H1 (cell line): ENCODE results near the gene TLE1. TPM values are rescaled to one million over a fixed set of nuclear protein-coding genes. Genes with fewer than 3 reads are reported as not detected.

Experiments used
- CTCF ChIA-PET: fragments of 300-600 bp; sonication (Branson Sonifier 250); formaldehyde crosslinking; loops from one replicate; lab custom pipeline; 2021; ENCODE audit not compliant: partially characterized antibody; lab: Charles Lee
- POLR2A ChIA-PET: fragments of 300-600 bp; sonication (Branson Sonifier 250); formaldehyde crosslinking; loops from one replicate; lab custom pipeline; 2021; ENCODE audit warnings: inconsistent platforms; ENCODE audit not compliant: partially characterized antibody; lab: Charles Lee
- DNase-seq, 2 experiments: peaks; one replicate each; pipeline versions ENCODE4 v3.0.0 to v3.0.0-alpha.2; 2010 to 2022; ENCODE audit warnings: low spot score in 2 of 2, low read depth in 1 of 2, mixed read lengths in 1 of 2
- FAIRE-seq: peaks from 2 replicates; lab custom pipeline; 2011; peaks lifted over from hg19 to GRCh38; lab: Jason Lieb, UNC
- H2AFZ ChIP-seq: 2 replicates; pipeline ENCODE4 v1.8.1; 2012; ENCODE audit warnings: low read length, inconsistent platforms
- H2AK5ac ChIP-seq: 2 replicates; pipeline ENCODE4 v1.6.1; 2013; ENCODE audit warnings: low read depth, low read length
- H2BK120ac ChIP-seq: replicated peaks from 2 replicates; pipeline ENCODE3; 2013; ENCODE audit warnings: low read depth, low read length, inconsistent platforms
- H2BK12ac ChIP-seq: 2 replicates; pipeline ENCODE4 v1.6.1; 2013; ENCODE audit warnings: low read depth, low read length
- H2BK15ac ChIP-seq: 2 replicates; pipeline ENCODE4 v1.6.1; 2013; ENCODE audit warnings: low read length
- H2BK20ac ChIP-seq: 2 replicates; pipeline ENCODE4 v1.6.1; 2013; ENCODE audit warnings: low read length
- H2BK5ac ChIP-seq: 2 replicates; pipeline ENCODE4 v1.6.1; 2013; ENCODE audit warnings: low read depth, low read length
- H3K14ac ChIP-seq: 2 replicates; pipeline ENCODE4 v1.6.1; 2013; ENCODE audit warnings: inconsistent platforms; ENCODE audit not compliant: insufficient read length
- H3K18ac ChIP-seq: 2 replicates; pipeline ENCODE4 v1.6.1; 2013; ENCODE audit warnings: low read length; ENCODE audit errors: extremely low read depth
- H3K23ac ChIP-seq: 2 replicates; pipeline ENCODE4 v1.6.1; 2013; ENCODE audit warnings: inconsistent platforms; ENCODE audit not compliant: insufficient read length
- H3K23me2 ChIP-seq: 2 replicates; pipeline ENCODE4 v1.6.1; 2013; ENCODE audit warnings: low read depth, low read length
- H3K27ac ChIP-seq: 2 replicates; pipeline ENCODE4 v1.6.1; 2011; ENCODE audit warnings: low read depth, low read length, inconsistent platforms
- H3K27me3 ChIP-seq, 4 experiments: replicated peaks in 1 of 4; 1 replicate in 1 of 4; 2 replicates in 3 of 4; pipeline versions ENCODE4 v1.6.1 to v1.8.1; 2011 to 2013; ENCODE audit warnings: low read length in 3 of 4, mild to moderate bottlenecking in 3 of 4, inconsistent platforms in 2 of 4, mixed read lengths in 2 of 4, moderate library complexity in 1 of 4; ENCODE audit not compliant: control insufficient read depth in 3 of 4, insufficient read depth in 3 of 4; ENCODE audit errors: extremely low read depth in 1 of 4
- H3K36me3 ChIP-seq, 4 experiments: 2 replicates each; pipeline versions ENCODE4 v1.6.1 to v1.8.1; 2011 to 2013; ENCODE audit warnings: mild to moderate bottlenecking in 4 of 4, low read length in 3 of 4, moderate library complexity in 2 of 4, control low read depth in 1 of 4, inconsistent platforms in 1 of 4; ENCODE audit not compliant: insufficient read depth in 4 of 4, control insufficient read depth in 2 of 4
- H3K4ac ChIP-seq: replicated peaks from 2 replicates; pipeline ENCODE3; 2013; ENCODE audit warnings: low read length, low read depth, mixed read lengths, inconsistent platforms; ENCODE audit not compliant: insufficient read length
- H3K4me1 ChIP-seq, 4 experiments: replicated peaks in 1 of 4; 1 replicate in 1 of 4; 2 replicates in 3 of 4; pipeline versions ENCODE4 v1.6.1 to v1.8.1; 2011 to 2013; ENCODE audit warnings: low read length in 3 of 4, inconsistent platforms in 2 of 4, mixed read lengths in 1 of 4; ENCODE audit not compliant: insufficient read depth in 4 of 4, control insufficient read depth in 3 of 4
- H3K4me2 ChIP-seq, 2 experiments: 2 replicates each; pipeline versions ENCODE4 v1.6.1 to v1.8.1; 2011 to 2013; ENCODE audit warnings: low read depth in 2 of 2, low read length in 2 of 2, control low read depth in 1 of 2, inconsistent platforms in 1 of 2, mild to moderate bottlenecking in 1 of 2; ENCODE audit not compliant: insufficient read depth in 1 of 2
- H3K4me3 ChIP-seq, 4 experiments: fragments of 200-600, 300-600 bp in 1 of 4; sonication (generic), shearing (Covaris generic), sonication (Bioruptor Twin) in 1 of 4; 2 replicates each; pipeline versions ENCODE4 v1.5.1 to v1.8.1; 2011 to 2016; ENCODE audit warnings: low read length in 4 of 4, low read depth in 3 of 4, control low read depth in 2 of 4, inconsistent platforms in 2 of 4, mild to moderate bottlenecking in 2 of 4, mixed read lengths in 1 of 4, moderate library complexity in 1 of 4; ENCODE audit not compliant: insufficient read depth in 2 of 4; ENCODE audit errors: extremely low read depth in 1 of 4
- H3K56ac ChIP-seq: replicated peaks from 2 replicates; pipeline ENCODE3; 2013; ENCODE audit warnings: low read depth, mild to moderate bottlenecking, mixed read lengths, low read length, inconsistent platforms; ENCODE audit not compliant: insufficient read length
- H3K79me1 ChIP-seq: 2 replicates; pipeline ENCODE4 v1.6.1; 2013; ENCODE audit warnings: low read depth, low read length, control low read depth
- H3K79me2 ChIP-seq, 2 experiments: 2 replicates each; pipeline versions ENCODE4 v1.6.1 to v1.8.1; 2012 to 2013; ENCODE audit warnings: low read length in 2 of 2, mild to moderate bottlenecking in 2 of 2, inconsistent platforms in 1 of 2; ENCODE audit not compliant: insufficient read depth in 2 of 2, control insufficient read depth in 1 of 2
- H3K9ac ChIP-seq, 4 experiments: replicated peaks in 1 of 4; 1 replicate in 1 of 4; 2 replicates in 3 of 4; pipeline versions ENCODE4 v1.6.1 to v1.8.1; 2011 to 2013; ENCODE audit warnings: low read depth in 3 of 4, low read length in 3 of 4, control low read depth in 2 of 4, mild to moderate bottlenecking in 2 of 4, moderate library complexity in 2 of 4, inconsistent platforms in 1 of 4; ENCODE audit errors: extremely low read depth in 1 of 4
- H3K9me3 ChIP-seq, 2 experiments: 2 replicates each; pipeline versions ENCODE4 v1.6.1 to v1.8.1; 2012 to 2013; ENCODE audit warnings: mild to moderate bottlenecking in 2 of 2, moderate library complexity in 2 of 2, control low read depth in 1 of 2, inconsistent platforms in 1 of 2, low read depth in 1 of 2, low read length in 1 of 2, mixed read lengths in 1 of 2; ENCODE audit not compliant: insufficient read depth in 2 of 2
- H4K20me1 ChIP-seq, 2 experiments: replicated peaks in 1 of 2; 2 replicates each; pipeline versions ENCODE3 to v1.8.1; 2011 to 2013; ENCODE audit warnings: inconsistent platforms in 2 of 2, low read length in 2 of 2, mild to moderate bottlenecking in 1 of 2; ENCODE audit not compliant: insufficient read depth in 2 of 2, control insufficient read depth in 1 of 2
- H4K5ac ChIP-seq: 2 replicates; pipeline ENCODE4 v1.6.1; 2013; ENCODE audit warnings: low read length, low read depth, mixed read lengths, inconsistent platforms; ENCODE audit not compliant: insufficient read length
- H4K8ac ChIP-seq: 2 replicates; pipeline ENCODE4 v1.8.0; 2013; ENCODE audit warnings: mild to moderate bottlenecking, moderate library complexity, low read length, inconsistent platforms; ENCODE audit not compliant: insufficient read depth; ENCODE audit errors: extremely low read depth
- H4K91ac ChIP-seq: replicated peaks from 2 replicates; pipeline ENCODE3; 2013; ENCODE audit warnings: low read length, mixed read lengths, inconsistent platforms; ENCODE audit not compliant: insufficient read length
- CREB1 ChIP-seq: IDR thresholded peaks from 2 replicates; pipeline ENCODE4 v1.6.1; 2012; ENCODE audit warnings: inconsistent platforms
- WGBS, 2 experiments: shearing (Covaris generic) in 1 of 2; methylation state at CpG; one replicate each; pipeline versions ENCODE4 v1.1.6 to v1.1.7; 2013 to 2015; ENCODE audit warnings: low lambda C conversion rate in 2 of 2, mixed read lengths in 2 of 2, inconsistent platforms in 1 of 2, low coverage in 1 of 2, missing lambda C conversion rate in 1 of 2; ENCODE audit not compliant: insufficient replicate concordance in 2 of 2, insufficient coverage in 1 of 2, insufficient read length in 1 of 2; ENCODE audit errors: extremely low coverage in 1 of 2, missing lambda C conversion rate in 1 of 2; 5-methylcytosine and 5-hydroxymethylcytosine counted together
- polyA plus RNA-seq, 7 experiments: library from polyadenylated mRNA; depleted of rRNA in 3 of 7; stranded (reverse) in 5 of 7; unstranded in 2 of 7; fragments of >200 nt in 5 of 7; fragments of 200-250 nt in 2 of 7; gene quantifications; 1 replicate in 5 of 7; 2 replicates in 1 of 7; 4 replicates in 1 of 7; pipeline versions ENCODE4 v1.2.1 to v1.2.3, GENCODE V29; 2011 to 2013; ENCODE audit warnings: missing spikeins in 2 of 7, mixed read lengths in 2 of 7
- total RNA-seq: library from RNA; stranded (reverse); fragmentation: NEBNext Ultra II Directional; extraction: Animal tissue kit (Norgen Biotek cat#: 25700); gene quantifications from 2 replicates; pipeline ENCODE4 v1.2.1, GENCODE V29; 2021

The TLE1 gene
- total and polyA plus RNA-seq, 2 of the 8 experiments (the other 6 are each of a cell fraction or from before 2014, with no cell fraction given): 81.8 to 91.6 TPM

DNA sequence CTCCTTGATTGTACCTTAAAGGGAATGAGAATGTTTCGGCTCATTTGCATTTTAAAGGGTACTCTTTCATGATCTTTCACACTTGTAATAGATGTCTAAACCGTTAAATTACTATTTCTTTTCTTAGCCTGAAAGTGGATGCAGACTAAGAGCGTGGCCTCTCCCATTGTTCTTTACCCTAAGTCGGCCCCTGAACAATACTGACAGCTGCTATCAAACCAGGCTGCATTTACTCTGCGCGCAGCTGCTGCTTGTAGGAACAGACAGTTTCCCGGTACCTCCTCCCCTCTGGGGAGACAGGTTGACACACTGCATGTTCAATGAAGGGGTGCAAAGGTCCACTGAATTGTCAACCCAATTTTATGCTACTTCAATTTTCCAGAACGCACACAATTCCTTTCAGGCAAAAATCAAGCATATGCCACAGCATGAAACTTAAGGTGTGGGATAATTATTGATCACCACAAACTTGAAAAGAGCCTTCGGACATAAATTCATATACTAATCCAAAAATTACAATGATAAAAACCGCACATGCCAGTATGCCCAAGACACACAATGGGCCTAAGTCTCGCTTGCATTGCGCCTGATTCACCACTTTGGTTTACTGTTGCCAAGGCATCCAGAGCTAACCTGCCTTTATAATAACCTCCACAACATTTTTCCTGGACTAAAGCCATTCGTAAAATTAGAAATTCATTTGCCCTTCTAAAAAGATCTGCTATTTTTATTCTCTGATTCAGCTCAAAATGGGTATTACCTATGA, 39.7 kb downstream of the TLE1 start:
- H3K18ac ChIP-seq: no peak overlapping the region; the same call in 1 of the 2 replicates
- no peak overlapping the region for H3K4ac ChIP-seq
- H3K23me2 ChIP-seq: peaks cover 2% of the 10 kb centered on the region; the same call in 1 of the 2 replicates
- H3K4me2 ChIP-seq: no peak overlapping the region
- WGBS, 2 experiments: 73% methylated on average over 13 of the region's 13 CpGs; no CpG with 5 or more reads in 1 of the 2 experiments
- no peaks in the 10 kb centered on the region for H3K27me3 ChIP-seq
- no peak overlapping the region for H3K4me3 ChIP-seq
- no peak overlapping the region for H2AFZ ChIP-seq
- H3K79me1 ChIP-seq: peaks cover 4% of the 10 kb centered on the region; the same call in 1 of the 2 replicates
- H3K4me1 ChIP-seq: peaks cover 2 to 16% (median 12%) of the 10 kb centered on the region in 4 experiments; a peak in 6 of 7 replicates
- no peak overlapping the region for H3K9ac ChIP-seq
- no peak overlapping the region for H3K23ac ChIP-seq
- CTCF ChIA-PET: interaction anchor here (1.5 to 2.1 kb wide), 4 partner anchors 13 to 37 kb away, joined by 3 to 7 read pairs (median 4); no protein-coding TSS in a partner anchor
- H4K5ac ChIP-seq: no peak overlapping the region
- no peak overlapping the region for H2AK5ac ChIP-seq
- FAIRE-seq: no peak
- no peak overlapping the region for H3K14ac ChIP-seq
- DNase-seq: no peak
- no peak overlapping the region for H3K27ac ChIP-seq
- no peak overlapping the region for H4K8ac ChIP-seq
- no peak overlapping the region for H4K91ac ChIP-seq
- peaks cover 6 to 22% of the 10 kb centered on the region in 2 experiments for H4K20me1 ChIP-seq
- no peak overlapping the region for H3K56ac ChIP-seq
- peaks cover 7 to 13% (median 11%) of the 10 kb centered on the region in 4 experiments; a peak in 7 of 8 replicates for H3K36me3 ChIP-seq
- no peak overlapping the region for H2BK20ac ChIP-seq
- H2BK12ac ChIP-seq: no peak overlapping the region
- H3K9me3 ChIP-seq: no peaks in the 10 kb centered on the region
- POLR2A ChIA-PET: interaction anchor here (0.7 to 3.2 kb wide), 4 partner anchors 10 to 40 kb away, joined by 3 to 16 read pairs (median 4); partner anchors contain the start of gene TLE1
- H2BK120ac ChIP-seq: no peak overlapping the region
- no peak overlapping the region for H2BK15ac ChIP-seq
- H2BK5ac ChIP-seq: no peak overlapping the region
- peaks cover 0 to 92% of the 10 kb centered on the region in 2 experiments; a peak in 2 of 4 replicates for H3K79me2 ChIP-seq
- no peak for TF ChIP-seq CREB1
